CD14-positive monocyte (primary cell): ENCODE measurements around the gene CFAP61. TPM values are rescaled to one million over a fixed set of nuclear protein-coding genes. Genes with fewer than 3 reads are reported as not detected.

Experiments used
- DNase-seq, 3 donors: peaks; one replicate each; pipeline ENCODE4 v3.0.0-alpha.2; 2011 to 2022
- H2AFZ ChIP-seq: 2 replicates; pipeline ENCODE4 v1.6.0; 2012; ENCODE audit warnings: mild to moderate bottlenecking, low read depth, low read length, inconsistent platforms; ENCODE audit not compliant: insufficient read depth, poor library complexity, severe bottlenecking
- H3K27ac ChIP-seq, 2 donors: 1 replicate in 1 of 2; 2 replicates in 1 of 2; pipeline ENCODE4 v1.5.1; 2012 to 2013; ENCODE audit warnings: low read length in 2 of 2, control low read depth in 1 of 2, inconsistent platforms in 1 of 2, low read depth in 1 of 2, mild to moderate bottlenecking in 1 of 2
- H3K27me3 ChIP-seq, 2 donors: one replicate each; pipeline versions ENCODE4 v1.6.0 to v1.6.1; 2011 to 2013; ENCODE audit warnings: low read length in 2 of 2; ENCODE audit not compliant: control insufficient read depth in 2 of 2, insufficient read depth in 2 of 2
- H3K36me3 ChIP-seq, 2 donors: replicated peaks in 1 of 2; 1 replicate in 1 of 2; 2 replicates in 1 of 2; pipeline versions ENCODE4 v1.5.1 to v1.6.1; 2012 to 2013; ENCODE audit warnings: low read length in 2 of 2, control low read depth in 1 of 2, inconsistent platforms in 1 of 2, mild to moderate bottlenecking in 1 of 2; ENCODE audit not compliant: insufficient read depth in 2 of 2, control insufficient read depth in 1 of 2
- H3K4me1 ChIP-seq, 2 donors: 1 replicate in 1 of 2; 2 replicates in 1 of 2; pipeline versions ENCODE4 v1.5.1 to v1.6.1; 2012 to 2013; ENCODE audit warnings: low read length in 2 of 2, control low read depth in 1 of 2, inconsistent platforms in 1 of 2, mild to moderate bottlenecking in 1 of 2, moderate library complexity in 1 of 2; ENCODE audit not compliant: insufficient read depth in 2 of 2, control insufficient read depth in 1 of 2
- H3K4me2 ChIP-seq: replicated peaks from 2 replicates; pipeline ENCODE3; 2012; ENCODE audit warnings: low read length, moderate library complexity, mild to moderate bottlenecking; ENCODE audit not compliant: poor library complexity, severe bottlenecking; ENCODE audit errors: extremely low read depth
- H3K4me3 ChIP-seq, 3 experiments: fragments of 200-600 bp in 1 of 3; sonication (generic) in 1 of 3; replicated peaks in 1 of 3; 1 replicate in 2 of 3; 2 replicates in 1 of 3; pipeline ENCODE4 v1.5.1; 2011 to 2013; ENCODE audit warnings: low read length in 3 of 3, mild to moderate bottlenecking in 3 of 3, control low read depth in 2 of 3, low read depth in 2 of 3, inconsistent platforms in 1 of 3, moderate library complexity in 1 of 3
- H3K79me2 ChIP-seq: 2 replicates; pipeline ENCODE4 v1.6.0; 2012; ENCODE audit warnings: mild to moderate bottlenecking, control low read depth, inconsistent platforms, low read length, moderate library complexity; ENCODE audit not compliant: insufficient read depth
- H3K9ac ChIP-seq: 2 replicates; pipeline ENCODE4 v1.6.0; 2017; ENCODE audit warnings: low read length, mild to moderate bottlenecking; ENCODE audit not compliant: insufficient read depth, poor library complexity, severe bottlenecking
- H3K9me3 ChIP-seq, 2 donors: replicated peaks in 1 of 2; 1 replicate in 1 of 2; 2 replicates in 1 of 2; pipeline versions ENCODE4 v1.5.1 to v1.6.1; 2012 to 2013; ENCODE audit warnings: low read length in 2 of 2, control low read depth in 1 of 2; ENCODE audit not compliant: control insufficient read depth in 1 of 2, insufficient read depth in 1 of 2
- H4K20me1 ChIP-seq: 2 replicates; pipeline ENCODE4 v1.6.0; 2012; ENCODE audit warnings: mild to moderate bottlenecking, low read length, control low read depth, moderate library complexity; ENCODE audit not compliant: insufficient read depth
- H3K27ac Mint-ChIP-seq, 7 donors: one replicate each; pipeline ENCODE4 v1.8.0; 2020; ENCODE audit warnings: mild to moderate bottlenecking in 7 of 7, mixed read lengths in 7 of 7, moderate library complexity in 6 of 7, inconsistent platforms in 2 of 7
- H3K27me3 Mint-ChIP-seq, 3 donors: one replicate each; pipeline ENCODE4 v1.8.0; 2021 to 2022; ENCODE audit warnings: low read depth in 3 of 3, mild to moderate bottlenecking in 3 of 3, mixed read lengths in 3 of 3, moderate library complexity in 3 of 3, inconsistent platforms in 1 of 3
- H3K36me3 Mint-ChIP-seq, 2 donors: one replicate each; pipeline ENCODE4 v1.8.0; 2020; ENCODE audit warnings: mixed read lengths in 2 of 2, inconsistent platforms in 1 of 2, mild to moderate bottlenecking in 1 of 2
- H3K4me1 Mint-ChIP-seq: one replicate; pipeline ENCODE4 v1.8.0; 2020; ENCODE audit warnings: mild to moderate bottlenecking, mixed read lengths
- H3K4me3 Mint-ChIP-seq, 2 donors: one replicate each; pipeline ENCODE4 v1.8.0; 2020; ENCODE audit warnings: mild to moderate bottlenecking in 2 of 2, mixed read lengths in 2 of 2, moderate library complexity in 1 of 2
- H3K9me3 Mint-ChIP-seq, 7 donors: one replicate each; pipeline ENCODE4 v1.8.0; 2020 to 2022; ENCODE audit warnings: mixed read lengths in 7 of 7, mild to moderate bottlenecking in 6 of 7, moderate library complexity in 6 of 7, inconsistent platforms in 2 of 7
- CTCF ChIP-seq: fragments of 200-600 bp; IDR thresholded peaks from one replicate; pipeline ENCODE4 v1.8.0; 2022; ENCODE audit warnings: antibody characterized with exemption, mild to moderate bottlenecking
- WGBS: methylation state at CpG from one replicate; pipeline ENCODE4 v1.1.5; 2013; ENCODE audit warnings: missing lambda C conversion rate; ENCODE audit not compliant: insufficient coverage; 5-methylcytosine and 5-hydroxymethylcytosine counted together
- intact Hi-C, 2 donors: fragments of 100-400 bp; cut with micrococcal nuclease; formaldehyde crosslinking; loops; one replicate each; pipeline versions ENCODE4 v1.15.0 to v1.15.1; 2023
- polyA plus RNA-seq, 3 donors: library from polyadenylated mRNA; depleted of rRNA in 1 of 3; unstranded in 2 of 3; stranded (reverse) in 1 of 3; fragments of 300-500 nt in 2 of 3; fragments of >200 nt in 1 of 3; fragmentation: Illumina TruSeq in 2 of 3; gene quantifications; 1 replicate in 2 of 3; 2 replicates in 1 of 3; pipeline ENCODE4 v1.2.3, GENCODE V29; 2012 to 2021

CFAP61 gene
- polyA plus RNA-seq, 3 donors, result not detected

- H3K36me3 Mint-ChIP-seq, result no peaks in the 10 kb centered on the region
Observed at GRCh38 chr20:20213526-20214121, 161.3 kb downstream of the CFAP61 start.

GRCh38 chr20:20214757-20215275, 162.5 kb downstream of the CFAP61 start:
- Histone ChIP-seq H3K9me3 (peaks cover 9 to 16% of the 10 kb centered on the region in 2 donors), H3K4me2 (no peak overlapping the region), H3K36me3 (no peaks in the 10 kb centered on the region), H2AFZ (no peak overlapping the region), H4K20me1 (no peaks in the 10 kb centered on the region), H3K9ac (no peak overlapping the region), H3K4me3 (no peak overlapping the region), H3K79me2 (no peaks in the 10 kb centered on the region), H3K4me1 (no peaks in the 10 kb centered on the region), H3K27ac (no peak overlapping the region), H3K27me3 (no peaks in the 10 kb centered on the region)
- WGBS, result 48% methylated on average over 3 of the region's 7 CpGs
- no peak for DNase-seq
- H3K4me1 Mint-ChIP-seq, result no peaks in the 10 kb centered on the region
- H3K4me3 Mint-ChIP-seq, result no peak overlapping the region
- peaks cover 14 to 20% (median 19%) of the 10 kb centered on the region in 7 donors for H3K9me3 Mint-ChIP-seq
- H3K36me3 Mint-ChIP-seq, result no peaks in the 10 kb centered on the region
- intact Hi-C loops, result no loop called here
- peaks cover 8 to 12% (median 11%) of the 10 kb centered on the region in 3 donors for H3K27me3 Mint-ChIP-seq
- no peak for TF ChIP-seq CTCF
- H3K27ac Mint-ChIP-seq, result no peak overlapping the region

More at GRCh38 chr20:20213526-20214121, 161.3 kb downstream of the CFAP61 start:
- H3K79me2 ChIP-seq, result no peaks in the 10 kb centered on the region
- Mint-ChIP-seq H3K9me3 (peaks cover 9 to 16% (median 12%) of the 10 kb centered on the region in 7 donors), H3K4me3 (no peak overlapping the region), H3K4me1 (no peaks in the 10 kb centered on the region), H3K27ac (no peak overlapping the region), H3K27me3 (peaks cover 10 to 12% (median 11%) of the 10 kb centered on the region in 3 donors)
- no peak overlapping the region for H3K4me3 ChIP-seq
- no peak overlapping the region for H3K27ac ChIP-seq
- intact Hi-C loops, result no loop called here
- no peaks in the 10 kb centered on the region for H4K20me1 ChIP-seq
- H3K36me3 ChIP-seq, result no peaks in the 10 kb centered on the region
- H3K9me3 ChIP-seq, result peaks cover 9% of the 10 kb centered on the region in 2 donors
- no peak for TF ChIP-seq CTCF
- H3K4me2 ChIP-seq, result no peak overlapping the region
- no CpG with 5 or more reads among the region's 5 CpGs for WGBS
- no peaks in the 10 kb centered on the region for H3K27me3 ChIP-seq
- no peak overlapping the region for H2AFZ ChIP-seq
- DNase-seq, result no peak
- H3K4me1 ChIP-seq, result no peaks in the 10 kb centered on the region
- no peak overlapping the region for H3K9ac ChIP-seq
